IMR-90 (cell line): ENCODE results near the gene KRTAP5-6. TPM values are rescaled to one million over a fixed set of nuclear protein-coding genes. Genes with fewer than 3 reads are reported as not detected.

Experiments
- ATAC-seq: fragments of 200-7000 bp; cut with Tn5 transposase; 2 replicates; pipeline ENCODE4 v1.9.1; 2020; ENCODE audit warnings: low read depth, mild to moderate bottlenecking, moderate library complexity
- BruUV-seq: library from RNA; stranded (reverse); fragments of 400-500 nt; replicated peaks from 2 replicates; lab custom pipeline; 2021; lab: Mats Ljungman, UMichigan
- CTCF ChIA-PET: fragments of 300-600 bp; formaldehyde crosslinking; extraction: SDS; loops from one replicate; lab custom pipeline; 2021; ENCODE audit warnings: antibody characterized with exemption; lab: Yijun Ruan, JAX
- POLR2A ChIA-PET: fragments of 300-600 bp; sonication (Branson Sonifier 250); formaldehyde crosslinking; loops from one replicate; lab custom pipeline; 2022; ENCODE audit warnings: antibody characterized with exemption; ENCODE audit not compliant: unreplicated experiment; lab: Charles Lee
- DNase-seq: peaks from one replicate; pipeline ENCODE4 v3.0.0; 2013
- H2AFZ ChIP-seq: replicated peaks from 2 replicates; pipeline ENCODE3; 2013; ENCODE audit warnings: low read length, mild to moderate bottlenecking; ENCODE audit not compliant: poor library complexity
- H2AK5ac ChIP-seq: 2 replicates; pipeline ENCODE4 v1.6.1; 2013; ENCODE audit warnings: low read depth, low read length, inconsistent platforms
- H2AK9ac ChIP-seq: replicated peaks from 2 replicates; pipeline ENCODE3; 2013; ENCODE audit warnings: mild to moderate bottlenecking, low read depth, low read length, moderate library complexity; ENCODE audit not compliant: poor library complexity
- H2BK120ac ChIP-seq: 2 replicates; pipeline ENCODE4 v1.6.1; 2013; ENCODE audit warnings: low read depth, low read length, inconsistent platforms
- H2BK15ac ChIP-seq: 3 replicates; pipeline ENCODE4 v1.6.1; 2013; ENCODE audit warnings: low read depth, low read length, inconsistent platforms
- H2BK20ac ChIP-seq: 2 replicates; pipeline ENCODE4 v1.6.1; 2013; ENCODE audit warnings: low read depth, mild to moderate bottlenecking, inconsistent platforms, low read length, moderate library complexity
- H2BK5ac ChIP-seq: 2 replicates; pipeline ENCODE4 v1.6.1; 2013; ENCODE audit warnings: mild to moderate bottlenecking, low read depth, low read length, inconsistent platforms; ENCODE audit not compliant: poor library complexity, severe bottlenecking
- H3K14ac ChIP-seq: replicated peaks from 2 replicates; pipeline ENCODE4 v1.6.1; 2013; ENCODE audit warnings: low read depth, low read length, inconsistent platforms
- H3K18ac ChIP-seq: 2 replicates; pipeline ENCODE4 v1.6.1; 2013; ENCODE audit warnings: low read depth, low read length, control low read depth
- H3K23ac ChIP-seq: 2 replicates; pipeline ENCODE4 v1.6.1; 2013; ENCODE audit warnings: low read depth, low read length, inconsistent platforms
- H3K27ac ChIP-seq: 2 replicates; pipeline ENCODE4 v1.5.1; 2013; ENCODE audit warnings: mild to moderate bottlenecking, control low read depth, low read length; ENCODE audit not compliant: insufficient read depth
- H3K27me3 ChIP-seq: 2 replicates; pipeline ENCODE4 v1.6.1; 2013; ENCODE audit warnings: low read length; ENCODE audit not compliant: control insufficient read depth, insufficient read depth
- H3K36me3 ChIP-seq: 2 replicates; pipeline ENCODE4 v1.6.1; 2013; ENCODE audit warnings: low read length, mixed read lengths; ENCODE audit not compliant: control insufficient read depth, insufficient read depth
- H3K4ac ChIP-seq: 2 replicates; pipeline ENCODE4 v1.6.1; 2013; ENCODE audit warnings: low read depth, low read length, inconsistent platforms
- H3K4me1 ChIP-seq: 2 replicates; pipeline ENCODE4 v1.6.1; 2013; ENCODE audit warnings: low read length, mixed read lengths; ENCODE audit not compliant: control insufficient read depth, insufficient read depth
- H3K4me2 ChIP-seq: 2 replicates; pipeline ENCODE4 v1.6.1; 2013; ENCODE audit warnings: low read depth, mild to moderate bottlenecking, control low read depth, low read length, moderate library complexity
- H3K4me3 ChIP-seq: 2 replicates; pipeline ENCODE4 v1.5.1; 2013; ENCODE audit warnings: low read depth, mild to moderate bottlenecking, control low read depth, low read length, moderate library complexity; ENCODE audit not compliant: insufficient read depth
- H3K56ac ChIP-seq: 2 replicates; pipeline ENCODE4 v1.6.1; 2013; ENCODE audit warnings: low read length, inconsistent platforms; ENCODE audit not compliant: insufficient read depth; ENCODE audit errors: extremely low read depth
- H3K79me1 ChIP-seq, 2 experiments: 2 replicates each; pipeline ENCODE4 v1.6.1; 2013; ENCODE audit warnings: low read length in 2 of 2, inconsistent platforms in 1 of 2, low read depth in 1 of 2
- H3K9ac ChIP-seq: 2 replicates; pipeline ENCODE4 v1.6.1; 2013; ENCODE audit warnings: low read depth, low read length, control low read depth
- H3K9me1 ChIP-seq: 2 replicates; pipeline ENCODE4 v1.6.1; 2013; ENCODE audit warnings: low read length, inconsistent platforms; ENCODE audit not compliant: insufficient read depth
- H3K9me3 ChIP-seq: 2 replicates; pipeline ENCODE4 v1.6.1; 2013; ENCODE audit warnings: low read length; ENCODE audit not compliant: control insufficient read depth, insufficient read depth
- H4K20me1 ChIP-seq: 2 replicates; pipeline ENCODE4 v1.6.1; 2013; ENCODE audit warnings: low read length, inconsistent platforms; ENCODE audit not compliant: insufficient read depth
- H4K5ac ChIP-seq: 2 replicates; pipeline ENCODE4 v1.6.1; 2013; ENCODE audit warnings: mild to moderate bottlenecking, low read depth, low read length, control low read depth
- H4K8ac ChIP-seq, 2 experiments: 2 replicates each; pipeline ENCODE4 v1.6.1; 2013; ENCODE audit warnings: low read depth in 2 of 2, low read length in 2 of 2, control low read depth in 1 of 2, inconsistent platforms in 1 of 2
- H4K91ac ChIP-seq: 2 replicates; pipeline ENCODE4 v1.6.1; 2013; ENCODE audit warnings: low read depth, low read length, inconsistent platforms; ENCODE audit not compliant: insufficient read depth
- BHLHE40 ChIP-seq: fragments of 150-350 bp; IDR thresholded peaks from 2 replicates; pipeline ENCODE4 v1.6.1; 2016; ENCODE audit warnings: mild to moderate bottlenecking, low read depth, low read length
- CHD1 ChIP-seq: IDR thresholded peaks from 2 replicates; pipeline ENCODE4 v1.6.1; 2012; ENCODE audit warnings: low read depth, low read length, improper control_type of control experiment
- FOS ChIP-seq: fragments of 150-350 bp; IDR thresholded peaks from 2 replicates; pipeline ENCODE4 v1.6.1; 2016; ENCODE audit warnings: low read depth, low read length
- MAFK ChIP-seq: IDR thresholded peaks from 2 replicates; pipeline ENCODE4 v1.6.1; 2012; ENCODE audit warnings: low read depth, low read length, improper control_type of control experiment
- MAZ ChIP-seq: IDR thresholded peaks from 2 replicates; pipeline ENCODE4 v1.6.1; 2012; ENCODE audit warnings: low read depth, mild to moderate bottlenecking, low read length, improper control_type of control experiment, moderate library complexity, borderline replicate concordance
- NFE2L2 ChIP-seq: fragments of 150-350 bp; IDR thresholded peaks from 2 replicates; pipeline ENCODE4 v1.6.1; 2016; ENCODE audit warnings: low read depth, mild to moderate bottlenecking, low read length
- POLR2A ChIP-seq: IDR thresholded peaks from 2 replicates; pipeline ENCODE4 v1.6.1; 2012; ENCODE audit warnings: mild to moderate bottlenecking, low read depth, low read length
- RAD21 ChIP-seq: IDR thresholded peaks from 2 replicates; pipeline ENCODE4 v1.6.1; 2012; ENCODE audit warnings: low read length, improper control_type of control experiment
- RCOR1 ChIP-seq: IDR thresholded peaks from 2 replicates; pipeline ENCODE4 v1.6.1; 2012; ENCODE audit warnings: mild to moderate bottlenecking, low read length, improper control_type of control experiment; ENCODE audit not compliant: insufficient replicate concordance
- RFX5 ChIP-seq: IDR thresholded peaks from 2 replicates; pipeline ENCODE4 v1.8.0; 2012; ENCODE audit warnings: low read depth, mild to moderate bottlenecking, low read length, moderate library complexity
- WGBS, 2 experiments: methylation state at CpG; one replicate each; pipeline versions ENCODE4 v1.1.5 to v1.1.7; 2013; ENCODE audit warnings: missing lambda C conversion rate in 2 of 2; ENCODE audit not compliant: insufficient read length in 1 of 2; ENCODE audit errors: extremely low coverage in 2 of 2; 5-methylcytosine and 5-hydroxymethylcytosine counted together
- dilution Hi-C: fragments of 300-500 bp; cut with HindIII; formaldehyde crosslinking; loops from one replicate; pipeline ENCODE4 v1.14.3; 2018; ENCODE audit warnings: low sequenced_read_pairs; ENCODE audit not compliant: unreplicated experiment
- in situ Hi-C: fragments of 300-500 bp; cut with MboI; formaldehyde crosslinking; loops from 3 replicates; pipeline ENCODE4 v1.14.3; 2019; ENCODE audit warnings: low sequenced_read_pairs, inconsistent platforms, mixed read lengths
- intact Hi-C: fragments of 100-400 bp; cut with micrococcal nuclease; formaldehyde crosslinking; loops from 2 replicates; pipeline ENCODE4 v1.10.0; 2022
- polyA plus RNA-seq, 3 experiments: library from polyadenylated mRNA; depleted of rRNA; stranded (reverse); fragments of >200 nt; gene quantifications; 2 replicates each; pipeline ENCODE4 v1.2.3, GENCODE V29; 2012; ENCODE audit warnings: low replicate concordance in 1 of 3
- total RNA-seq: library from RNA; depleted of rRNA; stranded (reverse); fragments of >200 nt; gene quantifications from 2 replicates; pipeline ENCODE4 v1.2.3, GENCODE V29; 2012
- TF ChIP-seq, protein P1 (sequence below): fragments of 150-350 bp; IDR thresholded peaks from 2 replicates; pipeline ENCODE4 v1.6.1; 2017; ENCODE audit warnings: mild to moderate bottlenecking, antibody characterized with exemption, low read length, low read depth
- TF ChIP-seq, protein P2 (sequence below): conservative IDR thresholded peaks from 2 replicates; pipeline ENCODE4 v1.5.1; 2012; ENCODE audit warnings: mild to moderate bottlenecking, low read depth, low read length, improper control_type of control experiment

Gene KRTAP5-6
- total and polyA plus RNA-seq, 2 of the 4 experiments (the other 2 are of a cell fraction) = not detected

DNA sequence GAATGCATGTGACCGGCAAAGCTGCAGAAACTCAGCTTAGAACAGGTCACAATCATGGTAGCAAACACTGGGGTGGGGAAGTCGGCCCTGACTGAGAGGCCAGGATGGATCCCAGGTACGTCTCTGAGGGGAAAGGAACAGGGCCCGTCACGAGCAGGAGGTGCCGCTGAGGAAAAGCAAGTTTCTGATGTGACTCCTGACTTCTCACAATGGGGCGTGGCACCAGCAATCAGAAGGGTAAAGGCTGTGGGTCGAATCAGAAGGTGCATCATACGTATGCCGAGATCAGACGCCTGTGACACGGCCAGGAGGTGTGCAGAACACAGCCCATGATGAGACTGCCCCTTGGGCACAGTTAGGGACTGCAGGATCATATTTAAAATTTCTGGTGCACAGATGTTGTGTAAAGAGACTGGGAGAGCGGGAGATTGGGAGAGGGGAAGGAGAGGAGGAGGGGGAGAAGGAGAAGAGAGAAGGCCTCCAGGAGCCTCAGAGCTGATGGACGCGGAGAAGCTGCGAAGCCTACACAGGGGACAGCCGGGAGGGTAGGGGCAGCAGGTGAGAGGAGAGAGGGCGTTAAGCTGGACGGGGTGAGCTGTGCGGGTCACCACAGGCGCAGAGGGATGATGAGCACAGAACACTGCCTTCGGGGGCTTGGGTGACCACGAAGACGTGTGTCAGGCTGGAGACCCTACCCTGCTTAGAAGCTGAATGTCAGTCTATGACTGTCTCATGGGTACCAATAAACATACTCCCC lies 36.7 kb upstream of the KRTAP5-6 start:
- no peaks in the 10 kb centered on the region for H3K9me1 ChIP-seq
- ChIA-PET CTCF (no interaction called here), POLR2A (no interaction called here)
- no peak for ATAC-seq
- no peak overlapping the region for H3K56ac ChIP-seq
- peaks cover 29% of the 10 kb centered on the region for H3K27me3 ChIP-seq
- no peak overlapping the region for H3K14ac ChIP-seq
- H3K27ac ChIP-seq = no peak overlapping the region
- no peak overlapping the region for H4K5ac ChIP-seq
- H2AFZ ChIP-seq = no peak overlapping the region
- no peak overlapping the region for H2BK120ac ChIP-seq
- 65% methylated on average over 21 of the region's 24 CpGs; no CpG with 5 or more reads in 1 of the 2 experiments for WGBS, 2 experiments
- H2BK15ac ChIP-seq = no peak overlapping the region
- no peak for TF ChIP-seq RCOR1
- TF ChIP-seq POLR2A = no peak
- TF ChIP-seq CHD1 = no peak
- TF ChIP-seq RFX5 = no peak
- TF ChIP-seq, protein P1, sequence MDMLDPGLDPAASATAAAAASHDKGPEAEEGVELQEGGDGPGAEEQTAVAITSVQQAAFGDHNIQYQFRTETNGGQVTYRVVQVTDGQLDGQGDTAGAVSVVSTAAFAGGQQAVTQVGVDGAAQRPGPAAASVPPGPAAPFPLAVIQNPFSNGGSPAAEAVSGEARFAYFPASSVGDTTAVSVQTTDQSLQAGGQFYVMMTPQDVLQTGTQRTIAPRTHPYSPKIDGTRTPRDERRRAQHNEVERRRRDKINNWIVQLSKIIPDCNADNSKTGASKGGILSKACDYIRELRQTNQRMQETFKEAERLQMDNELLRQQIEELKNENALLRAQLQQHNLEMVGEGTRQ = no peak
- TF ChIP-seq, protein P2, sequence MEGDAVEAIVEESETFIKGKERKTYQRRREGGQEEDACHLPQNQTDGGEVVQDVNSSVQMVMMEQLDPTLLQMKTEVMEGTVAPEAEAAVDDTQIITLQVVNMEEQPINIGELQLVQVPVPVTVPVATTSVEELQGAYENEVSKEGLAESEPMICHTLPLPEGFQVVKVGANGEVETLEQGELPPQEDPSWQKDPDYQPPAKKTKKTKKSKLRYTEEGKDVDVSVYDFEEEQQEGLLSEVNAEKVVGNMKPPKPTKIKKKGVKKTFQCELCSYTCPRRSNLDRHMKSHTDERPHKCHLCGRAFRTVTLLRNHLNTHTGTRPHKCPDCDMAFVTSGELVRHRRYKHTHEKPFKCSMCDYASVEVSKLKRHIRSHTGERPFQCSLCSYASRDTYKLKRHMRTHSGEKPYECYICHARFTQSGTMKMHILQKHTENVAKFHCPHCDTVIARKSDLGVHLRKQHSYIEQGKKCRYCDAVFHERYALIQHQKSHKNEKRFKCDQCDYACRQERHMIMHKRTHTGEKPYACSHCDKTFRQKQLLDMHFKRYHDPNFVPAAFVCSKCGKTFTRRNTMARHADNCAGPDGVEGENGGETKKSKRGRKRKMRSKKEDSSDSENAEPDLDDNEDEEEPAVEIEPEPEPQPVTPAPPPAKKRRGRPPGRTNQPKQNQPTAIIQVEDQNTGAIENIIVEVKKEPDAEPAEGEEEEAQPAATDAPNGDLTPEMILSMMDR = no peak
- no peak for TF ChIP-seq NFE2L2
- no peak for TF ChIP-seq BHLHE40
- no peak for TF ChIP-seq MAZ
- TF ChIP-seq MAFK = no peak
- TF ChIP-seq FOS = no peak
- TF ChIP-seq RAD21 = no peak
- no peak for DNase-seq
- H3K9me3 ChIP-seq = no peaks in the 10 kb centered on the region
- no peak overlapping the region for H2BK20ac ChIP-seq
- H2AK5ac ChIP-seq = no peak overlapping the region
- no peak overlapping the region for H2BK5ac ChIP-seq
- H2AK9ac ChIP-seq = no peak overlapping the region
- no peak overlapping the region for H3K23ac ChIP-seq
- H3K4me2 ChIP-seq = no peak overlapping the region
- no peak overlapping the region for H3K4me3 ChIP-seq
- dilution Hi-C loops (no loop called here), intact Hi-C loops (no loop called here), in situ Hi-C loops (no loop called here)
- no peak overlapping the region for H4K91ac ChIP-seq
- H3K4ac ChIP-seq = no peak overlapping the region
- no peak overlapping the region for H3K9ac ChIP-seq
- H3K79me1 ChIP-seq = no peaks in the 10 kb centered on the region
- H3K36me3 ChIP-seq = no peaks in the 10 kb centered on the region
- H3K4me1 ChIP-seq = no peaks in the 10 kb centered on the region; the same call in 1 of the 2 replicates
- no peak overlapping the region for H4K8ac ChIP-seq
- H3K18ac ChIP-seq = no peak overlapping the region
- no TSS peak for BruUV-seq
- no peaks in the 10 kb centered on the region for H4K20me1 ChIP-seq
